COR-L47 (cell line): ENCODE data around the gene ABCD2.
"Not testable (repeated sequence)": the region's sequence is repeated elsewhere in the genome, so short reads cannot be mapped to it uniquely, and the experiment has no call there.

ENCODE experiments used
- DNase-seq: peaks from one replicate; lab custom pipeline; 2025; lab: John Stamatoyannopoulos, UW

ABCD2 gene

GRCh38 chr12:39532448-39532847, 87.2 kb downstream of the ABCD2 start:
- no peak for DNase-seq

- no peak for DNase-seq
Observed at GRCh38 chr12:39526974-39527373, 92.6 kb downstream of the ABCD2 start.

- DNase-seq: not testable (repeated sequence)
Observed at GRCh38 chr12:39522167-39522566, 97.4 kb downstream of the ABCD2 start.

- no peak for DNase-seq
Observed at GRCh38 chr12:39510001-39510400, 109.6 kb downstream of the ABCD2 start.

GRCh38 chr12:39505554-39505953, 114.0 kb downstream of the ABCD2 start:
- DNase-seq: no peak

GRCh38 chr12:39505023-39505422, 114.6 kb downstream of the ABCD2 start:
- DNase-seq: no peak

GRCh38 chr12:39503439-39503838, 116.2 kb downstream of the ABCD2 start:
- DNase-seq: no peak

GRCh38 chr12:39502726-39503125, 116.9 kb downstream of the ABCD2 start:
- DNase-seq: no peak
